Measurements from ENCODE around the gene LRMDA.

The LRMDA gene

DNA sequence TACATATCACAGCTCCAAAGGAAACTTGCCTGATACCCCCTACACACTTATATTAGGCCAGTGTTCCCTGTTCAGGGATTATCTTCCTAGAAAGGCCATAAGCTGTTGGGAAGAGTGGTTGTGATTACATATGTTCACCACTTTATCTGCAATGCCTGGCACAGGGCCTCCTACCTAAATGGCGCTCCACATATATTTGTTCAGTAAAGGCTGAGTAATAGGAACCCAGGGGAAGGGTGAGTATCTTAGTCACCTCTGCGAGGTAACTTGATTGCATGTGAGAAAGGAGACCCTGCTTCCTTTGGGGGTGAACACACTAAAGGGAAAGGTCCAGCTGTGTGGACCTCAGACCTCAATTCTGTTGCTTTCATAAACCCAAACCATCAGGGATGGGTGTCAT is 896.0 kb downstream of the LRMDA start:
- Histone ChIP-seq H3K23ac (ENCODE audit: low read length) (no peak overlapping the region), H2BK120ac (ENCODE audit: low read depth, low read length) (no peak overlapping the region), H3K4ac (ENCODE audit: low read depth, low read length) (no peak overlapping the region), H3K79me2 (ENCODE audit: control insufficient read depth, insufficient read depth, low read length) (no peaks in the 10 kb centered on the region), H3K4me1 (ENCODE audit: control insufficient read depth, low read depth, low read length) (no peaks in the 10 kb centered on the region), H2AK5ac (ENCODE audit: low read length) (no peak overlapping the region), H3K36me3 (ENCODE audit: control insufficient read depth, insufficient read depth, low read length) (no peaks in the 10 kb centered on the region), H2BK15ac (replicated peaks; ENCODE audit: low read depth) (no peak overlapping the region), H3K4me2 (ENCODE audit: low read length) (no peak overlapping the region), H3K27me3 (ENCODE audit: insufficient read depth, low read length, poor library complexity) (no peaks in the 10 kb centered on the region), H2BK5ac (ENCODE audit: low read length) (no peak overlapping the region), H3K27ac (ENCODE audit: low read depth, low read length) (no peak overlapping the region), H3K18ac (ENCODE audit: low read length) (no peak overlapping the region), H3K79me1 (ENCODE audit: low read length) (no peaks in the 10 kb centered on the region), H3K9ac (ENCODE audit: low read length) (no peak overlapping the region), H3K4me3 (ENCODE audit: low read length) (no peak overlapping the region), H4K8ac (ENCODE audit: low read depth, low read length) (no peak overlapping the region), H3K56ac (ENCODE audit: low read length) (no peak overlapping the region), H4K5ac (ENCODE audit: low read length) (no peak overlapping the region)
- no CpG with 5 or more reads among the region's 2 CpGs for WGBS (ENCODE audit: extremely low coverage, insufficient coverage, low lambda C conversion rate)
- no peak for DNase-seq

DNA sequence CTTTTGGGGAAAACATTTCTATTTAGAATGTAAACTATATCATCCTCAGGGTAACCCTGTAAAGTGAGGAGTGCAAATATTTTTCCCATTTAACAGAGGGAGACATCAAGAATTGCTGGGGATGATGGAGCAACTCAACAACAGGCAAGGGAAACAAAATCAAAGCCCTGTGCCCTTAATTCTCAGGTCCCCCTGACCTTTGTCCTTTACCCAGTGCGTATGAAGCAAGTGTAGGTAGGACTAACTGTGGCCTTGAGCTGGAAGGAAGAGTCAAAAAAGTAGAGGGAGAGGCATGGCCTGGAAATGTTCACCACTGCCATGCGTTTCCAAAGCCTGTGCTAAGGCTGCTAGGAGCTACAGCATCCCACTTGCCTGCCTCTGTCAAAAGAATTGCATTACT is 896.9 kb downstream of the LRMDA start:
- H3K18ac ChIP-seq (ENCODE audit: low read length), result no peak overlapping the region

DNA sequence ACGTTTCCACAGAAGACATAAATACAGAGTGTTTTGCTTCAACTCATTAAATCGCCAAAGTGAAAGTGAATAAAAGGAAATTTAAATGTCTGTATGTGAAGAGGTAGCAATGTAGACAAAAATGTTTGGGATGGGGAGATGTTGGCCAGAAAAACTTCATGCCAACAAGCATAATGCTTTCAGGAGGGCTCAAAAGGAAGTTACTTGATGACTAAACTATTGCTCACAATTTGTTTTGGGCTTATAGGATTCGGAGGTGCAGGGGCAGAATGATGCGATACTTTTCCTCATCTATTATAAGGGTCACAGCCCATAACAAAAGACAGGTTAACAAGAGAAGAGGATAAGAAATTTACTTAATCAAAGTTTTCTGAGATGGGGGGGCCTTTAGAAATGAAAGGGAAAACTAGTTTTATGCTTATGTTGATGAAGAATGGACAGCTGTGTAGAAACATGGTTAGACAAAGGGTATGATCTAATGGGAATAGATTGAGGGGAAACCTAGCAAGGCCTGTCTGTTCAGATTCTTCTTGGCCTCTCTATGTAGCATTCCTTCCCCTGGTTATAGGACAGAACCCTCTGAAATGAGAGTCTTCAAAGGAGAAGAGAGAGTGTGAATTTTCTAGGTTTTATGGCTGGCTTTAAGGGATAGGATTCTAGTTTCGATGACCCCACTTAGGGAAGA is 898.6 kb downstream of the LRMDA start:
- no CpG with 5 or more reads among the region's 5 CpGs for WGBS (ENCODE audit: extremely low coverage, insufficient coverage, low lambda C conversion rate)
- no peak for DNase-seq

More for the DNA sequence above, 896.9 kb downstream of the LRMDA start:
- Histone ChIP-seq H3K79me2 (ENCODE audit: control insufficient read depth, insufficient read depth, low read length) (no peaks in the 10 kb centered on the region), H2BK120ac (ENCODE audit: low read depth, low read length) (no peak overlapping the region), H2BK5ac (ENCODE audit: low read length) (no peak overlapping the region), H3K56ac (ENCODE audit: low read length) (no peak overlapping the region), H3K4me1 (ENCODE audit: control insufficient read depth, low read depth, low read length) (no peaks in the 10 kb centered on the region), H3K27ac (ENCODE audit: low read depth, low read length) (no peak overlapping the region), H3K23ac (ENCODE audit: low read length) (no peak overlapping the region), H3K36me3 (ENCODE audit: control insufficient read depth, insufficient read depth, low read length) (no peaks in the 10 kb centered on the region), H4K5ac (ENCODE audit: low read length) (no peak overlapping the region), H3K4ac (ENCODE audit: low read depth, low read length) (no peak overlapping the region), H3K9ac (ENCODE audit: low read length) (no peak overlapping the region), H3K79me1 (ENCODE audit: low read length) (no peaks in the 10 kb centered on the region), H3K4me2 (ENCODE audit: low read length) (no peak overlapping the region), H4K8ac (ENCODE audit: low read depth, low read length) (no peak overlapping the region), H3K4me3 (ENCODE audit: low read length) (no peak overlapping the region), H3K27me3 (ENCODE audit: insufficient read depth, low read length, poor library complexity) (no peaks in the 10 kb centered on the region), H2BK15ac (replicated peaks; ENCODE audit: low read depth) (no peak overlapping the region), H2AK5ac (ENCODE audit: low read length) (no peak overlapping the region)
- WGBS (ENCODE audit: extremely low coverage, insufficient coverage, low lambda C conversion rate), result no CpG with 5 or more reads among the region's 2 CpGs
- DNase-seq, result no peak

DNA sequence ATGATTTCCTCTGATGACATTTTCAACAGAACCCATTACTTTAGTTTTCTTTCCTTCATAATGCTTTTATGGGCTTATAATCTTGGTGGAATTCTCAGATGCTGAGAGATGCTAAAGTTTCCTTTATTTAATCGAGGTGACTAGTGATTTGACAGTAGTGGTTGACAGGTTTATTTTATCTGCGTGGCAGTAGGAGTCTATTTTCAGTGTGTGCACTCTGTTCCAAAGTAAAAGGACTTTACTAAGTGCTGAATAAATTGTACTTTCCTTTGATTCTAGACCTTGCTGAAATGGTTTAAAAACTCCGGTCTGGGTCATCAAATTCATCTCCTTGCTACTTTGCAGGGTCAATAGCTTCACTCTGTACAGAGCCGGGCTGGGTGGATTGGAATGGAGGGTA is 900.3 kb downstream of the LRMDA start:
- H2BK120ac ChIP-seq (ENCODE audit: low read depth, low read length), result no peak overlapping the region
- H3K4me3 ChIP-seq (ENCODE audit: low read length), result no peak overlapping the region
- no peak overlapping the region for H3K27ac ChIP-seq (ENCODE audit: low read depth, low read length)
- no peak overlapping the region for H3K9ac ChIP-seq (ENCODE audit: low read length)
- H4K8ac ChIP-seq (ENCODE audit: low read depth, low read length), result no peak overlapping the region
- H3K56ac ChIP-seq (ENCODE audit: low read length), result no peak overlapping the region
- H2BK5ac ChIP-seq (ENCODE audit: low read length), result no peak overlapping the region
- no peak overlapping the region for H2BK15ac ChIP-seq (replicated peaks; ENCODE audit: low read depth)
- no peaks in the 10 kb centered on the region for H3K36me3 ChIP-seq (ENCODE audit: control insufficient read depth, insufficient read depth, low read length)
- H3K4ac ChIP-seq (ENCODE audit: low read depth, low read length), result no peak overlapping the region
- H3K4me2 ChIP-seq (ENCODE audit: low read length), result no peak overlapping the region
- no peak overlapping the region for H4K5ac ChIP-seq (ENCODE audit: low read length)
- no peak overlapping the region for H3K23ac ChIP-seq (ENCODE audit: low read length)
- H2AK5ac ChIP-seq (ENCODE audit: low read length), result no peak overlapping the region
- WGBS (ENCODE audit: extremely low coverage, insufficient coverage, low lambda C conversion rate), result no CpG with 5 or more reads among the region's 4 CpGs
- H3K27me3 ChIP-seq (ENCODE audit: insufficient read depth, low read length, poor library complexity), result no peaks in the 10 kb centered on the region
- no peaks in the 10 kb centered on the region for H3K79me2 ChIP-seq (ENCODE audit: control insufficient read depth, insufficient read depth, low read length)
- no peaks in the 10 kb centered on the region for H3K79me1 ChIP-seq (ENCODE audit: low read length)
- no peaks in the 10 kb centered on the region for H3K4me1 ChIP-seq (ENCODE audit: control insufficient read depth, low read depth, low read length)
- DNase-seq, result no peak
- no peak overlapping the region for H3K18ac ChIP-seq (ENCODE audit: low read length)

More for the DNA sequence above, 898.6 kb downstream of the LRMDA start:
- no peak overlapping the region for H2BK15ac ChIP-seq (replicated peaks; ENCODE audit: low read depth)
- no peak overlapping the region for H4K8ac ChIP-seq (ENCODE audit: low read depth, low read length)
- no peak overlapping the region for H3K4me2 ChIP-seq (ENCODE audit: low read length)
- no peaks in the 10 kb centered on the region for H3K79me2 ChIP-seq (ENCODE audit: control insufficient read depth, insufficient read depth, low read length)
- H3K4me1 ChIP-seq (ENCODE audit: control insufficient read depth, low read depth, low read length), result no peaks in the 10 kb centered on the region
- H2BK5ac ChIP-seq (ENCODE audit: low read length), result no peak overlapping the region
- H3K79me1 ChIP-seq (ENCODE audit: low read length), result no peaks in the 10 kb centered on the region
- no peak overlapping the region for H3K9ac ChIP-seq (ENCODE audit: low read length)
- no peak overlapping the region for H3K27ac ChIP-seq (ENCODE audit: low read depth, low read length)
- H3K27me3 ChIP-seq (ENCODE audit: insufficient read depth, low read length, poor library complexity), result no peaks in the 10 kb centered on the region
- no peak overlapping the region for H3K4me3 ChIP-seq (ENCODE audit: low read length)
- H3K23ac ChIP-seq (ENCODE audit: low read length), result no peak overlapping the region
- no peak overlapping the region for H4K5ac ChIP-seq (ENCODE audit: low read length)
- H2BK120ac ChIP-seq (ENCODE audit: low read depth, low read length), result no peak overlapping the region
- peak overlapping the region; percentile 1 for H3K18ac ChIP-seq (ENCODE audit: low read length)
- H3K4ac ChIP-seq (ENCODE audit: low read depth, low read length), result no peak overlapping the region
- H3K56ac ChIP-seq (ENCODE audit: low read length), result no peak overlapping the region
- H3K36me3 ChIP-seq (ENCODE audit: control insufficient read depth, insufficient read depth, low read length), result no peaks in the 10 kb centered on the region
- no peak overlapping the region for H2AK5ac ChIP-seq (ENCODE audit: low read length)

DNA sequence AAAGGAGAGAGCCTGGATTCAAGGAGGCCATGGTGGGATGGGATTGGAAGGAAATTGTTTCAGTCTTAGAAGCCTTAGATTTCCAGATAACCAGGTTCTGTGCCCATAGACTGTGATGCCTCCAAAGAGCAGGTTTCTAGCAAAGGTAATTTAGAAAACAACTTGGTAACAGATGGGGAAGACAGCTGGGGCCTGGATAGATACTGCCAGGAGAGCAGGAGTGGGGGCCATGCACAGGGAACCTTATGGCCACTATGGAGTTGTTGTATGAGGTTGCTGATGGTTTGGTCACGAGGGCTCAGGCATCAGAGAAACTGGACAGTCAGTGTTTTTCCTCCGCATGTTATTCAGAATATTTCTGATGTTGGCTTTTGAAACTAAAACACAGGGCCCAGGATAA is 901.9 kb downstream of the LRMDA start:
- Histone ChIP-seq H3K36me3 (ENCODE audit: control insufficient read depth, insufficient read depth, low read length) (no peaks in the 10 kb centered on the region), H2BK120ac (ENCODE audit: low read depth, low read length) (no peak overlapping the region), H3K79me1 (ENCODE audit: low read length) (no peaks in the 10 kb centered on the region), H3K4me3 (ENCODE audit: low read length) (no peak overlapping the region), H3K27ac (ENCODE audit: low read depth, low read length) (no peak overlapping the region), H3K18ac (ENCODE audit: low read length) (no peak overlapping the region), H3K4ac (ENCODE audit: low read depth, low read length) (peak overlapping the region; percentile 10), H3K4me2 (ENCODE audit: low read length) (no peak overlapping the region), H4K8ac (ENCODE audit: low read depth, low read length) (no peak overlapping the region), H3K23ac (ENCODE audit: low read length) (no peak overlapping the region), H3K9ac (ENCODE audit: low read length) (no peak overlapping the region), H3K56ac (ENCODE audit: low read length) (no peak overlapping the region), H3K79me2 (ENCODE audit: control insufficient read depth, insufficient read depth, low read length) (no peaks in the 10 kb centered on the region), H2BK15ac (replicated peaks; ENCODE audit: low read depth) (no peak overlapping the region), H2AK5ac (ENCODE audit: low read length) (no peak overlapping the region), H3K4me1 (ENCODE audit: control insufficient read depth, low read depth, low read length) (no peaks in the 10 kb centered on the region), H3K27me3 (ENCODE audit: insufficient read depth, low read length, poor library complexity) (no peaks in the 10 kb centered on the region), H2BK5ac (ENCODE audit: low read length) (no peak overlapping the region), H4K5ac (ENCODE audit: low read length) (no peak overlapping the region)
- no CpG with 5 or more reads among the region's 2 CpGs for WGBS (ENCODE audit: extremely low coverage, insufficient coverage, low lambda C conversion rate)
- DNase-seq, result no peak

DNA sequence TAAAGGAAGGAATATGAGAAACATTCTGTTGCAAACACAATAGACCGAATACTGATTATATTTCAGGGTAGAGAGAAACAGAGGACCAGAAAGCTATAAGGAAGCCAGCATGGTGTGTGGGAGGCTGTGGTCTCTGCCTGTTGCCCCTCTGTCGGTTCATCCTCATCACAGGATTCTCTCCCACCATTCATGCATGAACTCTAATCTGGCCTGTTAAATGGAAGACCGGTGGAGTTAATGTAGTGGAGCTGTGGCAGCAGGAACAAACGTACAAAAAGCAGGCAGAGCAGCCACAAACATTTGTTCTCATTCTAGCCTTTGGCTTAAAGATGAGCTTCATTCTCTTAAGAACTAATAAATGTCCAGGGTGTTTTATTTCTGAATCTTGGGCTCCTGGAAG is 902.4 kb downstream of the LRMDA start:
- Histone ChIP-seq H3K27me3 (ENCODE audit: insufficient read depth, low read length, poor library complexity) (no peaks in the 10 kb centered on the region), H4K5ac (ENCODE audit: low read length) (no peak overlapping the region), H3K79me1 (ENCODE audit: low read length) (no peaks in the 10 kb centered on the region), H3K4me3 (ENCODE audit: low read length) (no peak overlapping the region), H3K36me3 (ENCODE audit: control insufficient read depth, insufficient read depth, low read length) (no peaks in the 10 kb centered on the region), H3K18ac (ENCODE audit: low read length) (no peak overlapping the region), H2BK5ac (ENCODE audit: low read length) (no peak overlapping the region), H3K79me2 (ENCODE audit: control insufficient read depth, insufficient read depth, low read length) (no peaks in the 10 kb centered on the region), H3K56ac (ENCODE audit: low read length) (no peak overlapping the region), H3K23ac (ENCODE audit: low read length) (no peak overlapping the region), H2AK5ac (ENCODE audit: low read length) (no peak overlapping the region), H2BK15ac (replicated peaks; ENCODE audit: low read depth) (no peak overlapping the region), H3K27ac (ENCODE audit: low read depth, low read length) (no peak overlapping the region), H3K4me1 (ENCODE audit: control insufficient read depth, low read depth, low read length) (no peaks in the 10 kb centered on the region), H3K4me2 (ENCODE audit: low read length) (no peak overlapping the region), H3K4ac (ENCODE audit: low read depth, low read length) (no peak overlapping the region), H4K8ac (ENCODE audit: low read depth, low read length) (no peak overlapping the region), H2BK120ac (ENCODE audit: low read depth, low read length) (no peak overlapping the region), H3K9ac (ENCODE audit: low read length) (no peak overlapping the region)
- WGBS (ENCODE audit: extremely low coverage, insufficient coverage, low lambda C conversion rate), result no CpG with 5 or more reads among the region's 4 CpGs
- no peak for DNase-seq
